ENCODE measurements around the gene ATF7IP2. TPM values are rescaled to one million over a fixed set of nuclear protein-coding genes. Genes with fewer than 3 reads are reported as not detected.
"Not testable (repeated sequence)": the region's sequence is repeated elsewhere in the genome, so short reads cannot be mapped to it uniquely, and the experiment has no call there.

ATF7IP2 gene, protein sequence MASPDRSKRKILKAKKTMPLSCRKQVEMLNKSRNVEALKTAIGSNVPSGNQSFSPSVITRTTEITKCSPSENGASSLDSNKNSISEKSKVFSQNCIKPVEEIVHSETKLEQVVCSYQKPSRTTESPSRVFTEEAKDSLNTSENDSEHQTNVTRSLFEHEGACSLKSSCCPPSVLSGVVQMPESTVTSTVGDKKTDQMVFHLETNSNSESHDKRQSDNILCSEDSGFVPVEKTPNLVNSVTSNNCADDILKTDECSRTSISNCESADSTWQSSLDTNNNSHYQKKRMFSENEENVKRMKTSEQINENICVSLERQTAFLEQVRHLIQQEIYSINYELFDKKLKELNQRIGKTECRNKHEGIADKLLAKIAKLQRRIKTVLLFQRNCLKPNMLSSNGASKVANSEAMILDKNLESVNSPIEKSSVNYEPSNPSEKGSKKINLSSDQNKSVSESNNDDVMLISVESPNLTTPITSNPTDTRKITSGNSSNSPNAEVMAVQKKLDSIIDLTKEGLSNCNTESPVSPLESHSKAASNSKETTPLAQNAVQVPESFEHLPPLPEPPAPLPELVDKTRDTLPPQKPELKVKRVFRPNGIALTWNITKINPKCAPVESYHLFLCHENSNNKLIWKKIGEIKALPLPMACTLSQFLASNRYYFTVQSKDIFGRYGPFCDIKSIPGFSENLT
- 40.0 TPM for total RNA-seq
- polyA plus RNA-seq = 73.8 TPM
- long read RNA-seq, donor 1, partial matches to known transcripts = 0 of 3 reads
- long read RNA-seq, donor 1, other reads (novel, unspliced or antisense) = 0 of 3 reads
- long read RNA-seq, donor 2 = 0 reads
- long read RNA-seq, donor 3, transcript ATF7IP2-209 (1 exons, 1,681 nt) = minor isoform, 5 of 37 reads
- long read RNA-seq, donor 3, transcript ATF7IP2-214 (3 exons, 576 nt) = major isoform, 24 of 37 reads
- long read RNA-seq, donor 3, transcript ATF7IP2-218 (2 exons, 559 nt) = minor isoform, 6 of 37 reads
- long read RNA-seq, donor 3, partial matches to known transcripts = 0 of 37 reads
- long read RNA-seq, donor 3, other reads (novel, unspliced or antisense) = 0 of 37 reads
- long read RNA-seq, donor 4, transcript ATF7IP2-214 (3 exons, 576 nt) = major isoform, 5 of 14 reads
- long read RNA-seq, donor 4, partial matches to known transcripts = 6 of 14 reads
- long read RNA-seq, donor 4, other reads (novel, unspliced or antisense) = 0 of 14 reads
- long read RNA-seq, donor 5, transcript ATF7IP2-209 (1 exons, 1,681 nt) = minor isoform, 5 of 42 reads
- long read RNA-seq, donor 5, transcript ATF7IP2-214 (3 exons, 576 nt) = major isoform, 25 of 42 reads
- long read RNA-seq, donor 5, partial matches to known transcripts = 5 of 42 reads
- long read RNA-seq, donor 5, other reads (novel, unspliced or antisense) = 0 of 42 reads
- long read RNA-seq, donor 6, partial matches to known transcripts = 20 of 26 reads
- long read RNA-seq, donor 6, other reads (novel, unspliced or antisense) = 0 of 26 reads
- long read RNA-seq, donor 7, transcript ATF7IP2-214 (3 exons, 576 nt) = major isoform, 11 of 18 reads
- long read RNA-seq, donor 7, partial matches to known transcripts = 0 of 18 reads
- long read RNA-seq, donor 7, other reads (novel, unspliced or antisense) = 0 of 18 reads
- long read RNA-seq, donor 8, partial matches to known transcripts = 0 of 5 reads
- long read RNA-seq, donor 8, other reads (novel, unspliced or antisense) = 0 of 5 reads
- long read RNA-seq, donor 9, transcript ATF7IP2-214 (3 exons, 576 nt) = major isoform, 13 of 16 reads
- long read RNA-seq, donor 9, partial matches to known transcripts = 0 of 16 reads
- long read RNA-seq, donor 9, other reads (novel, unspliced or antisense) = 0 of 16 reads
- long read RNA-seq, donor 10, transcript ATF7IP2-214 (3 exons, 576 nt) = major isoform, 9 of 15 reads
- long read RNA-seq, donor 10, partial matches to known transcripts = 0 of 15 reads
- long read RNA-seq, donor 10, other reads (novel, unspliced or antisense) = 0 of 15 reads

DNA sequence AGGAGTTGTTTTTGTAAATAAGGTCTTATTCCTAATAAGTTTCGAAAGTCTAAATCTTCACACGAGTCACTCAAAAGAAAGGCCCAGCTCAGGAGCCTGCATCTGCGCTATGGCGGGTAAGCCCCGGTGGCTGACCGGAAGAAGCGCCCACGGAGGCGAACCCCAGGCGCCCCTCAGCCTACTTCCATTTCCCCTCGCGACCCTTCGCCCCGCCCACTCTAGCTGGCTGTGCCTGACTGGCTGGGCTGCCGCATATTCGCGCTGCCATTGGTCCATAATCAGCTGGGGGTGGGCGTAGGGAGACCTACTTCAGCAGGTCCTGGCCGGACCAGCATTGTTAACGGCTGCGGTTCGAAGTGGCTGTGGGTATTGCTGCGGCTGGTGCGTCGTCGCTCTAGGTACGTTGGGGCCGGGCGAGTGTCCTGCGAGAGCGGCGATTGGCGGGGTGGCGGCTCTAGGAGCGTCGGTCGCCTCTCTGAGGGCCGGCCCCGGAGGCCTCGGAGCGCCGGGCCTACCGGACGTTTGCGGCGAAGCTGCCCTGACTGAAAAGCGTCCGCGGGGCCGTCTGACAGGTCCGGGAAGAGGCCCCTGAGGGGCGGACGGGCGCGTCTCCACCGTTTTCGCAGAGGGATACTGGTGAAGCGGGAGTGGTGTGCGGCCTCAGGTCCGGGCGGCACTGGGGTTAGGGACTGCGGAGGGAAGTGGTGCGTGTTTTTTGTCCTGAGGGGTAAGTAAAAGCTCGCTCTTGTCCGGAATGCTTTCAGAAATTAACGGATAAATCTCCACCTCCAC lies at the start of gene ATF7IP2:
Gene ATF7IP2 (plus strand): TSS at position 337 of the 792 bp plus-strand sequence. CDS start 44,560 bp downstream, outside the sequence.
- peaks cover 6 to 11% of the 10 kb centered on the region in 2 donors for H3K4me1 ChIP-seq (ENCODE audit: control insufficient read depth in 2 of 2, insufficient read depth in 2 of 2, low read length in 2 of 2)
- peaks cover 0 to 11% of the 10 kb centered on the region in 2 donors for H3K9me3 ChIP-seq (ENCODE audit: control insufficient read depth in 2 of 2, insufficient read depth in 1 of 2, low read length in 1 of 2)
- no peaks in the 10 kb centered on the region for H3K27me3 ChIP-seq (ENCODE audit: control insufficient read depth in 2 of 2, insufficient read depth in 1 of 2, low read length in 1 of 2)
- H3K4me3 ChIP-seq (ENCODE audit: low read length in 2 of 2) = peak within 1 kb of the TSS; percentile 83 to 97
- peak; percentile 76 to 95 (median 87) for DNase-seq (ENCODE audit: low read depth in 6 of 9, low spot score in 9 of 9)
- WGBS = 4% methylated on average over 66 of the region's 66 CpGs
- peak within 1 kb of the TSS; percentile 84 to 88 for H3K27ac ChIP-seq (ENCODE audit: low read depth in 1 of 2, low read length in 1 of 2)
- H3K36me3 ChIP-seq (ENCODE audit: control insufficient read depth in 2 of 2, insufficient read depth in 2 of 2, low read length in 1 of 2) = no peaks in the 10 kb centered on the region

DNA sequence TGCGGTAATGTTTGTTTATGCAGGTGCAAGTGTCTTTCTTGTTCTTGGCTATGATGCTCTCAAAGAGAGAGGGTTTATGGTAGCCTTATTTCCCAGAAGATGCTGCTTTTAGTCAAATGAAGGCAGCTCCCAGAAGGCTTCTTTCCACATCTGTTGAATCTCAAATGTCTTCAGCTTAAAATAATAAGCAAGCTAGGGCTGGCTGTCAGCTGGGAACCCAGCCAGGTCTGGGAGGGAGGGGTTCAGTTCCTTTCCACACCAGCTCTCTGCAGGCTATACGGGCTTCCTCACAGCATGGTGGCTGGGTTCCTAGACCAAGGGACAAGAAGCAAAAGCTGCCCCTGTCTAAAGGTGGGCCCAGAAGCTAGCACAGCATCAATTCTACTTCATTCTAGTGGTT lies 47.4 kb upstream of the ATF7IP2 start:
- H3K4me3 ChIP-seq (ENCODE audit: low read length in 2 of 2) = no peak overlapping the region
- no peaks in the 10 kb centered on the region for H3K36me3 ChIP-seq (ENCODE audit: control insufficient read depth in 2 of 2, insufficient read depth in 2 of 2, low read length in 1 of 2)
- no peaks in the 10 kb centered on the region for H3K27me3 ChIP-seq (ENCODE audit: control insufficient read depth in 2 of 2, insufficient read depth in 1 of 2, low read length in 1 of 2)
- peak overlapping the region; percentile 42 to 51 for H3K27ac ChIP-seq (ENCODE audit: low read depth in 1 of 2, low read length in 1 of 2)
- H3K4me1 ChIP-seq (ENCODE audit: control insufficient read depth in 2 of 2, insufficient read depth in 2 of 2, low read length in 2 of 2) = peaks cover 0 to 14% of the 10 kb centered on the region in 2 donors
- WGBS = 86% methylated on average over 2 of the region's 2 CpGs
- H3K9me3 ChIP-seq (ENCODE audit: control insufficient read depth in 2 of 2, insufficient read depth in 1 of 2, low read length in 1 of 2) = peaks cover 3 to 28% of the 10 kb centered on the region in 2 donors
- no peak for DNase-seq (ENCODE audit: low read depth in 6 of 9, low spot score in 9 of 9)

DNA sequence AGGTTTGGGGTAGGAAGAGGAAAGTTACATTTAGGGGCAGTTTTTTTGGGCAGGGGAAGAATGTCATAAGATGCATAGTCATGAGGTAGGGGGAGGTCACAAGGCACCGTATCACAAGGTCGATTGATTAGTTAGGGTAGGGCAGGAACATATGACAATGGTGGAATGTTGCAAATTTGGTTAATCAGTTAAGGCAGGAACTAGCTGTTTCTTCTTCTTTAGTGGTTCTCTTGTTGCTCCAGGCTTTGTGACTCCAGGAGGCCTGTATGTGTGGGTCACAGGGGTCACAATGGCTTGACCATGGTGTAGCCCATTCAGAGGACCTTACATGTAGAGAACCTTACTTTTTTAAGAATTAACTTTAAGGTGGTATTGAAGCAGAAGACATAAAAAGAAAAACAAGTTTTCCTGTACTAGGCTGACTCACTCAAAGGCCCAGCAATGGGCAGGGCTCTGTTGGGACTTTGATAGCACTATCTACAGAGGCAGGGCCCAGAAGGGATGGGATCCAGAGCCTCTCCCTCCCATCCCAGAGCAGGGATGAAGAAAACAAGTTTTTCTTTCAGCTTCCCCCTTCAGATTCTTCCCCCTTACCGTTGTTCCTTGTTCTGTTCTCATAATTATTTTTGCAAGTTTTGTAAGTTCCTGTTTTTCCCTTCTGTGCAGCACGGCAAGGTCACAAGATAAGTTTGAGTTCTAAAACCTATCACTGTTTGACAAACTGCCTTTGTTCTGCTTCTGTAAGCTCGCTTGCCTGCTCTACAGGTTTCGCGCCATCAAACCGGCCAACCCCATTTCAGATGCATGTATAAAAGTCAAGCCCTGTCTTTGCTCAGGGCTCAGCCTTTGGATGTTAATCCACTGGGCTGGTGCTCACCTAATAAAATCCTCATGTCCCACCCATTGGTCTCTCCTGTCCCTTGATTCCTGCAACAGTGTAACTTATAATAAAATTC lies 45.8 kb upstream of the ATF7IP2 start:
- H3K27ac ChIP-seq (ENCODE audit: low read depth in 1 of 2, low read length in 1 of 2) = no peak overlapping the region
- H3K9me3 ChIP-seq (ENCODE audit: control insufficient read depth in 2 of 2, insufficient read depth in 1 of 2, low read length in 1 of 2) = peaks cover 3 to 39% of the 10 kb centered on the region in 2 donors
- peaks cover 0 to 8% of the 10 kb centered on the region in 2 donors for H3K4me1 ChIP-seq (ENCODE audit: control insufficient read depth in 2 of 2, insufficient read depth in 2 of 2, low read length in 2 of 2)
- H3K36me3 ChIP-seq (ENCODE audit: control insufficient read depth in 2 of 2, insufficient read depth in 2 of 2, low read length in 1 of 2) = no peaks in the 10 kb centered on the region
- H3K27me3 ChIP-seq (ENCODE audit: control insufficient read depth in 2 of 2, insufficient read depth in 1 of 2, low read length in 1 of 2) = no peaks in the 10 kb centered on the region
- no peak for DNase-seq (ENCODE audit: low read depth in 6 of 9, low spot score in 9 of 9)
- WGBS = 78% methylated on average over 8 of the region's 8 CpGs
- H3K4me3 ChIP-seq (ENCODE audit: low read length in 2 of 2) = no peak overlapping the region

DNA sequence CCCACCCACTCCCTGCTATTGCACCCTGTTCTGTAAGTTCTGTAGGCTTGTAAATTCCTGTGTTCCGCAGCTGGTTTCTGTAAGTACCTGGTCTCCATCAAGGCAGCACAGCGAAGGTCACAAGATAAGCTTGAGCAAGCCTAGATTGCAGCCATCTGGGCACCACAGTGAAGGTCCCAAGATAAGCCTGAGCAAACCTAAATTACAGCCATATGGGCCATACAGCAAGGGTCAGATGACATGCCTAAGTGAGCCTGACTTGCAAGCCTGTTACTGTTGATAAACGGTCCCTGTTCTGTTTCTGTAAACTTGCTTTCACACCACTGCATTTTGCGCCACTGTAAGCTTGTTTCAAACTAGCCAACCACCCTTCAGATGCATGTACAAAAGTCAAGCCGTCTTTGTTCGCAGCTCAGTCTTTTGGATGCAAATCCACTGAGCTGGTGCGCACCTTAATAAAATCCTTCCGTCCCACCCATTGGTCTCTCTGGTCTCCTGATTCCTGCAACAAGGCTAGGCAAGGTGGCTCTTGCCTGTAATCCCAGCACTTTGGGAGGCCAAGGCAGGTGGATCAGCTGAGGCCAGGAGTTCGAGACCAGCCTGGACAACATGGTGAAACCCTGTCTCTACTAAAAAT lies 42.6 kb upstream of the ATF7IP2 start:
- peaks cover 0 to 4% of the 10 kb centered on the region in 2 donors for H3K4me1 ChIP-seq (ENCODE audit: control insufficient read depth in 2 of 2, insufficient read depth in 2 of 2, low read length in 2 of 2)
- no peak overlapping the region for H3K27ac ChIP-seq (ENCODE audit: low read depth in 1 of 2, low read length in 1 of 2)
- no peaks in the 10 kb centered on the region for H3K36me3 ChIP-seq (ENCODE audit: control insufficient read depth in 2 of 2, insufficient read depth in 2 of 2, low read length in 1 of 2)
- DNase-seq (ENCODE audit: low read depth in 6 of 9, low spot score in 9 of 9) = no peak
- H3K9me3 ChIP-seq (ENCODE audit: control insufficient read depth in 2 of 2, insufficient read depth in 1 of 2, low read length in 1 of 2) = peaks cover 3 to 39% of the 10 kb centered on the region in 2 donors
- no peaks in the 10 kb centered on the region for H3K27me3 ChIP-seq (ENCODE audit: control insufficient read depth in 2 of 2, insufficient read depth in 1 of 2, low read length in 1 of 2)
- no peak overlapping the region for H3K4me3 ChIP-seq (ENCODE audit: low read length in 2 of 2)
- 93% methylated on average over 9 of the region's 9 CpGs for WGBS

DNA sequence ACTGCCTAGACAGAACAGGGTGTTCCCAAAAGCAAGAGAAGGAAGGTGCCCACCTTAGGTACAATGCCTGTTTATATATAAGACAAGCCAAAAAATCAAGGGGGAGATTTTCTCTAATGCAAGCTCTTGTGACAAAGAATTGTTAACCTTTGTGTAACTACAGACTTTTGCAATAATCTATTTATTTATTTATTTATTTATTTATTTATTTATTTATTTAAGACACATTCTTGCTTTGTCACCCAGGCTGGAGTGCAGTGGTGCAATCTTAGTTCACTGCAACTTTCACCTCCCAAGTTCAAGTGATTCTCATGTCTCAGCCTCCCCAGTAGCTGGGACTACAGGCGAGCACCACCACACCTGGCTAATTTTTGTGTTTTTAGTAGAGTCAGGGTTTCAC lies 41.2 kb upstream of the ATF7IP2 start:
- peaks cover 3 to 39% of the 10 kb centered on the region in 2 donors for H3K9me3 ChIP-seq (ENCODE audit: control insufficient read depth in 2 of 2, insufficient read depth in 1 of 2, low read length in 1 of 2)
- 93% methylated on average over 1 of the region's 1 CpG for WGBS
- H3K4me3 ChIP-seq (ENCODE audit: low read length in 2 of 2); H3K36me3 ChIP-seq (ENCODE audit: control insufficient read depth in 2 of 2, insufficient read depth in 2 of 2, low read length in 1 of 2); DNase-seq (ENCODE audit: low read depth in 6 of 9, low spot score in 9 of 9); H3K27ac ChIP-seq (ENCODE audit: low read depth in 1 of 2, low read length in 1 of 2); H3K4me1 ChIP-seq (ENCODE audit: control insufficient read depth in 2 of 2, insufficient read depth in 2 of 2, low read length in 2 of 2); H3K27me3 ChIP-seq (ENCODE audit: control insufficient read depth in 2 of 2, insufficient read depth in 1 of 2, low read length in 1 of 2): not testable (repeated sequence)

DNA sequence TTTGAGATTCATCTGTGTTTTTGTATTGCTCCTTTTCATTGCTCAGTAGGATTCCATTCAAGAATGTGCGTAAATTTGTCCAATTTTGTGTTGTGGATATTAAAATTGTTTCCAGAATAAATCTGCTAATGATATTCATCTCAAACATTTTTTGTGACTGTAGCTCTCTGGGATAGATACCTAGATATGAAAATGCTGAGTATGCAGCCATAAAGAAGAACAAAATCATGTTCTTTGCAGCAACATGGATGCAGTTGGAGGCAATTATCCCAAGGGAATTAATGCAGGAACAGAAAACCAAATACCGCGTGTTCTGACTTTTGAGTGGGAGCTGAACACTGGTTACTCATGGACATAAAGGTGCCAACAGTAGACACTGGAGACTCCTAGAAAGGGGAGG lies 40.2 kb upstream of the ATF7IP2 start:
- Histone ChIP-seq H3K4me1 (ENCODE audit: control insufficient read depth in 2 of 2, insufficient read depth in 2 of 2, low read length in 2 of 2) (no peaks in the 10 kb centered on the region), H3K4me3 (ENCODE audit: low read length in 2 of 2) (no peak overlapping the region), H3K27me3 (ENCODE audit: control insufficient read depth in 2 of 2, insufficient read depth in 1 of 2, low read length in 1 of 2) (no peaks in the 10 kb centered on the region), H3K9me3 (ENCODE audit: control insufficient read depth in 2 of 2, insufficient read depth in 1 of 2, low read length in 1 of 2) (peaks cover 3 to 30% of the 10 kb centered on the region in 2 donors), H3K36me3 (ENCODE audit: control insufficient read depth in 2 of 2, insufficient read depth in 2 of 2, low read length in 1 of 2) (no peaks in the 10 kb centered on the region), H3K27ac (ENCODE audit: low read depth in 1 of 2, low read length in 1 of 2) (no peak overlapping the region)
- DNase-seq (ENCODE audit: low read depth in 6 of 9, low spot score in 9 of 9) = no peak
- WGBS = 99% methylated on average over 3 of the region's 3 CpGs

Data from thymus (tissue), 14 donors.